H1 (cell line): ENCODE results near the gene HNF4A. TPM values are rescaled to one million over a fixed set of nuclear protein-coding genes. Genes with fewer than 3 reads are reported as not detected.

ENCODE experiments used
- CTCF ChIA-PET: fragments of 300-600 bp; sonication (Branson Sonifier 250); formaldehyde crosslinking; loops from one replicate; lab custom pipeline; 2021; ENCODE audit not compliant: partially characterized antibody; lab: Charles Lee
- POLR2A ChIA-PET: fragments of 300-600 bp; sonication (Branson Sonifier 250); formaldehyde crosslinking; loops from one replicate; lab custom pipeline; 2021; ENCODE audit warnings: inconsistent platforms; ENCODE audit not compliant: partially characterized antibody; lab: Charles Lee
- DNase-seq, 2 experiments: peaks; one replicate each; pipeline versions ENCODE4 v3.0.0 to v3.0.0-alpha.2; 2010 to 2022; ENCODE audit warnings: low spot score in 2 of 2, low read depth in 1 of 2, mixed read lengths in 1 of 2
- FAIRE-seq: peaks from 2 replicates; lab custom pipeline; 2011; peaks lifted over from hg19 to GRCh38; lab: Jason Lieb, UNC
- H2AFZ ChIP-seq: 2 replicates; pipeline ENCODE4 v1.8.1; 2012; ENCODE audit warnings: low read length, inconsistent platforms
- H2AK5ac ChIP-seq: 2 replicates; pipeline ENCODE4 v1.6.1; 2013; ENCODE audit warnings: low read depth, low read length
- H2BK120ac ChIP-seq: replicated peaks from 2 replicates; pipeline ENCODE3; 2013; ENCODE audit warnings: low read depth, low read length, inconsistent platforms
- H2BK12ac ChIP-seq: 2 replicates; pipeline ENCODE4 v1.6.1; 2013; ENCODE audit warnings: low read depth, low read length
- H2BK15ac ChIP-seq: 2 replicates; pipeline ENCODE4 v1.6.1; 2013; ENCODE audit warnings: low read length
- H2BK20ac ChIP-seq: 2 replicates; pipeline ENCODE4 v1.6.1; 2013; ENCODE audit warnings: low read length
- H2BK5ac ChIP-seq: 2 replicates; pipeline ENCODE4 v1.6.1; 2013; ENCODE audit warnings: low read depth, low read length
- H3K14ac ChIP-seq: 2 replicates; pipeline ENCODE4 v1.6.1; 2013; ENCODE audit warnings: inconsistent platforms; ENCODE audit not compliant: insufficient read length
- H3K18ac ChIP-seq: 2 replicates; pipeline ENCODE4 v1.6.1; 2013; ENCODE audit warnings: low read length; ENCODE audit errors: extremely low read depth
- H3K23ac ChIP-seq: 2 replicates; pipeline ENCODE4 v1.6.1; 2013; ENCODE audit warnings: inconsistent platforms; ENCODE audit not compliant: insufficient read length
- H3K23me2 ChIP-seq: 2 replicates; pipeline ENCODE4 v1.6.1; 2013; ENCODE audit warnings: low read depth, low read length
- H3K27ac ChIP-seq: 2 replicates; pipeline ENCODE4 v1.6.1; 2011; ENCODE audit warnings: low read depth, low read length, inconsistent platforms
- H3K27me3 ChIP-seq, 4 experiments: replicated peaks in 1 of 4; 1 replicate in 1 of 4; 2 replicates in 3 of 4; pipeline versions ENCODE4 v1.6.1 to v1.8.1; 2011 to 2013; ENCODE audit warnings: low read length in 3 of 4, mild to moderate bottlenecking in 3 of 4, inconsistent platforms in 2 of 4, mixed read lengths in 2 of 4, moderate library complexity in 1 of 4; ENCODE audit not compliant: control insufficient read depth in 3 of 4, insufficient read depth in 3 of 4; ENCODE audit errors: extremely low read depth in 1 of 4
- H3K36me3 ChIP-seq, 4 experiments: 2 replicates each; pipeline versions ENCODE4 v1.6.1 to v1.8.1; 2011 to 2013; ENCODE audit warnings: mild to moderate bottlenecking in 4 of 4, low read length in 3 of 4, moderate library complexity in 2 of 4, control low read depth in 1 of 4, inconsistent platforms in 1 of 4; ENCODE audit not compliant: insufficient read depth in 4 of 4, control insufficient read depth in 2 of 4
- H3K4ac ChIP-seq: replicated peaks from 2 replicates; pipeline ENCODE3; 2013; ENCODE audit warnings: low read length, low read depth, mixed read lengths, inconsistent platforms; ENCODE audit not compliant: insufficient read length
- H3K4me1 ChIP-seq, 4 experiments: replicated peaks in 1 of 4; 1 replicate in 1 of 4; 2 replicates in 3 of 4; pipeline versions ENCODE4 v1.6.1 to v1.8.1; 2011 to 2013; ENCODE audit warnings: low read length in 3 of 4, inconsistent platforms in 2 of 4, mixed read lengths in 1 of 4; ENCODE audit not compliant: insufficient read depth in 4 of 4, control insufficient read depth in 3 of 4
- H3K4me2 ChIP-seq, 2 experiments: 2 replicates each; pipeline versions ENCODE4 v1.6.1 to v1.8.1; 2011 to 2013; ENCODE audit warnings: low read depth in 2 of 2, low read length in 2 of 2, control low read depth in 1 of 2, inconsistent platforms in 1 of 2, mild to moderate bottlenecking in 1 of 2; ENCODE audit not compliant: insufficient read depth in 1 of 2
- H3K4me3 ChIP-seq, 4 experiments: fragments of 200-600, 300-600 bp in 1 of 4; sonication (generic), shearing (Covaris generic), sonication (Bioruptor Twin) in 1 of 4; 2 replicates each; pipeline versions ENCODE4 v1.5.1 to v1.8.1; 2011 to 2016; ENCODE audit warnings: low read length in 4 of 4, low read depth in 3 of 4, control low read depth in 2 of 4, inconsistent platforms in 2 of 4, mild to moderate bottlenecking in 2 of 4, mixed read lengths in 1 of 4, moderate library complexity in 1 of 4; ENCODE audit not compliant: insufficient read depth in 2 of 4; ENCODE audit errors: extremely low read depth in 1 of 4
- H3K56ac ChIP-seq: replicated peaks from 2 replicates; pipeline ENCODE3; 2013; ENCODE audit warnings: low read depth, mild to moderate bottlenecking, mixed read lengths, low read length, inconsistent platforms; ENCODE audit not compliant: insufficient read length
- H3K79me1 ChIP-seq: 2 replicates; pipeline ENCODE4 v1.6.1; 2013; ENCODE audit warnings: low read depth, low read length, control low read depth
- H3K79me2 ChIP-seq, 2 experiments: 2 replicates each; pipeline versions ENCODE4 v1.6.1 to v1.8.1; 2012 to 2013; ENCODE audit warnings: low read length in 2 of 2, mild to moderate bottlenecking in 2 of 2, inconsistent platforms in 1 of 2; ENCODE audit not compliant: insufficient read depth in 2 of 2, control insufficient read depth in 1 of 2
- H3K9ac ChIP-seq, 4 experiments: replicated peaks in 1 of 4; 1 replicate in 1 of 4; 2 replicates in 3 of 4; pipeline versions ENCODE4 v1.6.1 to v1.8.1; 2011 to 2013; ENCODE audit warnings: low read depth in 3 of 4, low read length in 3 of 4, control low read depth in 2 of 4, mild to moderate bottlenecking in 2 of 4, moderate library complexity in 2 of 4, inconsistent platforms in 1 of 4; ENCODE audit errors: extremely low read depth in 1 of 4
- H3K9me3 ChIP-seq, 2 experiments: 2 replicates each; pipeline versions ENCODE4 v1.6.1 to v1.8.1; 2012 to 2013; ENCODE audit warnings: mild to moderate bottlenecking in 2 of 2, moderate library complexity in 2 of 2, control low read depth in 1 of 2, inconsistent platforms in 1 of 2, low read depth in 1 of 2, low read length in 1 of 2, mixed read lengths in 1 of 2; ENCODE audit not compliant: insufficient read depth in 2 of 2
- H4K20me1 ChIP-seq, 2 experiments: replicated peaks in 1 of 2; 2 replicates each; pipeline versions ENCODE3 to v1.8.1; 2011 to 2013; ENCODE audit warnings: inconsistent platforms in 2 of 2, low read length in 2 of 2, mild to moderate bottlenecking in 1 of 2; ENCODE audit not compliant: insufficient read depth in 2 of 2, control insufficient read depth in 1 of 2
- H4K5ac ChIP-seq: 2 replicates; pipeline ENCODE4 v1.6.1; 2013; ENCODE audit warnings: low read length, low read depth, mixed read lengths, inconsistent platforms; ENCODE audit not compliant: insufficient read length
- H4K8ac ChIP-seq: 2 replicates; pipeline ENCODE4 v1.8.0; 2013; ENCODE audit warnings: mild to moderate bottlenecking, moderate library complexity, low read length, inconsistent platforms; ENCODE audit not compliant: insufficient read depth; ENCODE audit errors: extremely low read depth
- H4K91ac ChIP-seq: replicated peaks from 2 replicates; pipeline ENCODE3; 2013; ENCODE audit warnings: low read length, mixed read lengths, inconsistent platforms; ENCODE audit not compliant: insufficient read length
- FOSL1 ChIP-seq: IDR thresholded peaks from 2 replicates; pipeline ENCODE4 v1.6.1; 2011; ENCODE audit warnings: mild to moderate bottlenecking, low read depth, low read length, moderate library complexity; ENCODE audit not compliant: insufficient read depth
- SIRT6 ChIP-seq: IDR thresholded peaks from one replicate; pipeline ENCODE4 v1.7.1; 2012; ENCODE audit warnings: low read length, inconsistent platforms
- WGBS, 2 experiments: shearing (Covaris generic) in 1 of 2; methylation state at CpG; one replicate each; pipeline versions ENCODE4 v1.1.6 to v1.1.7; 2013 to 2015; ENCODE audit warnings: low lambda C conversion rate in 2 of 2, mixed read lengths in 2 of 2, inconsistent platforms in 1 of 2, low coverage in 1 of 2, missing lambda C conversion rate in 1 of 2; ENCODE audit not compliant: insufficient replicate concordance in 2 of 2, insufficient coverage in 1 of 2, insufficient read length in 1 of 2; ENCODE audit errors: extremely low coverage in 1 of 2, missing lambda C conversion rate in 1 of 2; 5-methylcytosine and 5-hydroxymethylcytosine counted together
- polyA plus RNA-seq, 7 experiments: library from polyadenylated mRNA; depleted of rRNA in 3 of 7; stranded (reverse) in 5 of 7; unstranded in 2 of 7; fragments of >200 nt in 5 of 7; fragments of 200-250 nt in 2 of 7; gene quantifications; 1 replicate in 5 of 7; 2 replicates in 1 of 7; 4 replicates in 1 of 7; pipeline versions ENCODE4 v1.2.1 to v1.2.3, GENCODE V29; 2011 to 2013; ENCODE audit warnings: missing spikeins in 2 of 7, mixed read lengths in 2 of 7
- total RNA-seq: library from RNA; stranded (reverse); fragmentation: NEBNext Ultra II Directional; extraction: Animal tissue kit (Norgen Biotek cat#: 25700); gene quantifications from 2 replicates; pipeline ENCODE4 v1.2.1, GENCODE V29; 2021

HNF4A gene
- total and polyA plus RNA-seq, 2 of the 8 experiments (the other 6 are each of a cell fraction or from before 2014, with no cell fraction given), result 0.03 TPM; not detected in 1

- CTCF ChIA-PET, result interaction anchor here (0.9 to 3.2 kb wide), 4 partner anchors 10 to 21 kb away, joined by 3 to 20 read pairs (median 4); no protein-coding TSS in a partner anchor
- FAIRE-seq, result no peak
Measured at GRCh38 chr20:44439318-44439717, 83.8 kb downstream of the HNF4A start.

More at GRCh38 chr20:44439318-44439717, 83.8 kb downstream of the HNF4A start:
- no peak overlapping the region for H2BK12ac ChIP-seq
- no peak overlapping the region for H3K14ac ChIP-seq
- H2AK5ac ChIP-seq, result no peak overlapping the region
- no peak for TF ChIP-seq FOSL1
- no peak for TF ChIP-seq SIRT6
- TF ChIP-seq, all 59 proteins: peak for 0
- no peak overlapping the region for H3K18ac ChIP-seq
- H2BK120ac ChIP-seq, result no peak overlapping the region
- H3K36me3 ChIP-seq, result no peaks in the 10 kb centered on the region
- no peaks in the 10 kb centered on the region for H4K20me1 ChIP-seq
- no peak overlapping the region for H3K23ac ChIP-seq
- no peak overlapping the region for H4K91ac ChIP-seq
- no peaks in the 10 kb centered on the region for H3K9me3 ChIP-seq
- no peaks in the 10 kb centered on the region for H3K4me1 ChIP-seq
- H3K4me2 ChIP-seq, result no peak overlapping the region
- no peak overlapping the region for H2BK20ac ChIP-seq
- no peaks in the 10 kb centered on the region for H3K79me1 ChIP-seq
- H2BK5ac ChIP-seq, result no peak overlapping the region
- no peak for DNase-seq
- no peaks in the 10 kb centered on the region for H3K23me2 ChIP-seq
- no peaks in the 10 kb centered on the region for H3K27me3 ChIP-seq
- H3K4ac ChIP-seq, result no peak overlapping the region
- no peak overlapping the region for H3K27ac ChIP-seq
- no peak overlapping the region for H3K56ac ChIP-seq
- WGBS, 2 experiments, result 66% methylated on average over 2 of the region's 2 CpGs; no CpG with 5 or more reads in 1 of the 2 experiments
- no peak overlapping the region for H2BK15ac ChIP-seq
- POLR2A ChIA-PET, result no interaction called here
- no peak overlapping the region for H4K8ac ChIP-seq
- no peaks in the 10 kb centered on the region for H3K79me2 ChIP-seq
- H3K9ac ChIP-seq, result no peak overlapping the region
- H4K5ac ChIP-seq, result no peak overlapping the region
- H2AFZ ChIP-seq, result no peak overlapping the region
- no peak overlapping the region for H3K4me3 ChIP-seq
